Measurements from ENCODE around the gene NOMO2.
"Not testable (repeated sequence)": the region's sequence is repeated elsewhere in the genome, so short reads cannot be mapped to it uniquely, and the experiment has no call there.

Gene NOMO2

DNA sequence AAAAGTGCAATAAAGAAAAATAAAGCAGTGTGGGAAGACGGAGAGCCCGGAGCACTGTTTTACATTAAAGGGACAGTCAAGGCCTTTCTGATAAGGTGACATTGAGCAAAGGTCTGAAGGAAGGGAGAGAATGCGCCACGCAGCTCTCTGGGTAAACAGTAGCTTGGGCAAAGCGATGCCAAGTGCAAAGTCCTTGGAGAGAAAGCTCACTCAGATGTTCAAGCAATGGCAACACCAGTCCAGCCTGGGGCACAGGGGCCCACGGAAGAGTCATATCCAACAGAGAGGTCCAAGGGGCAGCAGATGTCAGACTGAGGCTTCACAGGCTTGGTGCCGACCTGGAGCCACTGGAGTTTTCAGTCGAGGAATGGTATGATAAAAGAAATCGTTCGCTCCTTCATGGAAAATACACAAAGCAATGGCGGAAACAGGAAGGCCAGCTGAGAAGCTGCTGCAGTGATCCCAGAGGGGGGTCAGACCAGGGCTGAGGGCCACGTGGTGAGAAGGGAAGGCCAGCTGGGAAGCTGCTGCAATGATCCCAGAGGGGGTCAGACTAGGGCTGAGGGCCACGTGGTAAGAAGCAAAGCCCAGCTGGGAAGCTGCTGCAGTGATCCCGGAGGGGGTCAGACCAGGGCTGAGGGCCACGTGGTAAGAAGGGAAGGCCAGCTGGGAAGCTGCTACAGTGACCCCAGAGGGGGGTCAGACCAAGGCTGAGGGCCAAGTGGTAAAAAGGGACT, 40.3 kb downstream of the NOMO2 start:
- H3K4me1 Mint-ChIP-seq (ENCODE audit: low read depth); H3K9me3 Mint-ChIP-seq; H3K27me3 Mint-ChIP-seq (ENCODE audit: low read depth); H3K36me3 Mint-ChIP-seq (ENCODE audit: low read depth); H3K27ac Mint-ChIP-seq; DNase-seq (ENCODE audit: low spot score); H3K4me3 Mint-ChIP-seq: not testable (repeated sequence)

DNA sequence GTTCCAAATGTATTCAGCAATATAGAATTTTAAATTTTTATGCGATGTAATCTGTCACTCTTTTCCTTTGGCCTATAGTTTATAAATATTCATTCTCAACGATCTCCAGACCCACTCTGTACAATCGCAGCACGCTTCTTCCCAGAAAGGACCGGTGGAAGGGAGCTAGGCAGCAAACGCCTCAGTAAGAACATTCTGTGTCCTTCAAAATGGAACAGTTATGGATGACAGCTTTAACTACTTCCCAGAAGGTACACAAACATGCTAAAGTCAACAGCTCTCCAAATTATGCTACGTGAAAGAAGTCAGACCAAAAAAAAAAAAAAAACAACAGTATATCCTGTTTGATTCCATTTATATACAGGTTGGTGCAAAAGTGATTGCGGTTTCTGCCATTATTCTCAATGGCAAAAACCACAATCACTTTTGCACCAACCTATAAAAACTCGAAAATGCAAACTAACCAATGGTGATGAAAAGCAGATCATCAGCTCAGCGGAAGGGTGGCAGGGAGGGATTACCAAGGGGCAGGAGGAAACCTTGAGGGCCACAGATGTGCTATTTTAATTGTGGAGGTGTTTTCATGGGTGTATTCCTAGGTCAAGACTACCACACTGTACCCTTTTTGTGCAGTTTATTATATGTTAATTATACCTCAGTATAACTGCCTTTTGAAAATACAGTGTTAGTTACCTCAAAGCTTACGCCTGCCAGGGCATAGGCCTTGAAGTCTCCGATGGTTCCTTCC, 43.2 kb downstream of the NOMO2 start:
- H3K9me3 Mint-ChIP-seq; H3K27me3 Mint-ChIP-seq (ENCODE audit: low read depth); H3K36me3 Mint-ChIP-seq (ENCODE audit: low read depth); DNase-seq (ENCODE audit: low spot score); H3K4me3 Mint-ChIP-seq; H3K4me1 Mint-ChIP-seq (ENCODE audit: low read depth); H3K27ac Mint-ChIP-seq: not testable (repeated sequence)

- not testable (repeated sequence) for H3K27ac Mint-ChIP-seq; DNase-seq (ENCODE audit: low spot score); H3K27me3 Mint-ChIP-seq (ENCODE audit: low read depth); H3K4me3 Mint-ChIP-seq; H3K4me1 Mint-ChIP-seq (ENCODE audit: low read depth); H3K36me3 Mint-ChIP-seq (ENCODE audit: low read depth); H3K9me3 Mint-ChIP-seq
Observed at GRCh38 chr16:18498430-18498829, 63.5 kb downstream of the NOMO2 start.

- H3K9me3 Mint-ChIP-seq; H3K4me3 Mint-ChIP-seq; H3K27ac Mint-ChIP-seq; H3K36me3 Mint-ChIP-seq (ENCODE audit: low read depth); DNase-seq (ENCODE audit: low spot score); H3K4me1 Mint-ChIP-seq (ENCODE audit: low read depth); H3K27me3 Mint-ChIP-seq (ENCODE audit: low read depth): not testable (repeated sequence)
Observed at GRCh38 chr16:18497032-18497431, 64.9 kb downstream of the NOMO2 start.

GRCh38 chr16:18492118-18492897, 69.6 kb downstream of the NOMO2 start:
- H3K4me3 Mint-ChIP-seq; DNase-seq (ENCODE audit: low spot score); H3K36me3 Mint-ChIP-seq (ENCODE audit: low read depth); H3K4me1 Mint-ChIP-seq (ENCODE audit: low read depth); H3K27me3 Mint-ChIP-seq (ENCODE audit: low read depth); H3K27ac Mint-ChIP-seq; H3K9me3 Mint-ChIP-seq: not testable (repeated sequence)

DNA sequence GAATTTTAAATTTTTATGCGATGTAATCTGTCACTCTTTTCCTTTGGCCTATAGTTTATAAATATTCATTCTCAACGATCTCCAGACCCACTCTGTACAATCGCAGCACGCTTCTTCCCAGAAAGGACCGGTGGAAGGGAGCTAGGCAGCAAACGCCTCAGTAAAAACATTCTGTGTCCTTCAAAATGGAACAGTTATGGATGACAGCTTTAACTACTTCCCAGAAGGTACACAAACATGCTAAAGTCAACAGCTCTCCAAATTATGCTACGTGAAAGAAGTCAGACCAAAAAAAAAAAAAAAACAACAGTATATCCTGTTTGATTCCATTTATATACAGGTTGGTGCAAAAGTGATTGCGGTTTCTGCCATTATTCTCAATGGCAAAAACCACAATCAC, 125.9 kb downstream of the NOMO2 start:
- H3K9me3 Mint-ChIP-seq; H3K27ac Mint-ChIP-seq; H3K4me3 Mint-ChIP-seq; H3K36me3 Mint-ChIP-seq (ENCODE audit: low read depth); H3K4me1 Mint-ChIP-seq (ENCODE audit: low read depth); DNase-seq (ENCODE audit: low spot score); H3K27me3 Mint-ChIP-seq (ENCODE audit: low read depth): not testable (repeated sequence)

- not testable (repeated sequence) for H3K27ac Mint-ChIP-seq; H3K9me3 Mint-ChIP-seq; DNase-seq (ENCODE audit: low spot score); H3K36me3 Mint-ChIP-seq (ENCODE audit: low read depth); H3K27me3 Mint-ChIP-seq (ENCODE audit: low read depth); H3K4me1 Mint-ChIP-seq (ENCODE audit: low read depth); H3K4me3 Mint-ChIP-seq
Observed at GRCh38 chr16:18415827-18416226, 146.1 kb downstream of the NOMO2 start.

- DNase-seq (ENCODE audit: low spot score); H3K27ac Mint-ChIP-seq; H3K36me3 Mint-ChIP-seq (ENCODE audit: low read depth); H3K4me1 Mint-ChIP-seq (ENCODE audit: low read depth); H3K27me3 Mint-ChIP-seq (ENCODE audit: low read depth); H3K4me3 Mint-ChIP-seq; H3K9me3 Mint-ChIP-seq: not testable (repeated sequence)
Observed at GRCh38 chr16:18409532-18410293, 152.2 kb downstream of the NOMO2 start.

DNA sequence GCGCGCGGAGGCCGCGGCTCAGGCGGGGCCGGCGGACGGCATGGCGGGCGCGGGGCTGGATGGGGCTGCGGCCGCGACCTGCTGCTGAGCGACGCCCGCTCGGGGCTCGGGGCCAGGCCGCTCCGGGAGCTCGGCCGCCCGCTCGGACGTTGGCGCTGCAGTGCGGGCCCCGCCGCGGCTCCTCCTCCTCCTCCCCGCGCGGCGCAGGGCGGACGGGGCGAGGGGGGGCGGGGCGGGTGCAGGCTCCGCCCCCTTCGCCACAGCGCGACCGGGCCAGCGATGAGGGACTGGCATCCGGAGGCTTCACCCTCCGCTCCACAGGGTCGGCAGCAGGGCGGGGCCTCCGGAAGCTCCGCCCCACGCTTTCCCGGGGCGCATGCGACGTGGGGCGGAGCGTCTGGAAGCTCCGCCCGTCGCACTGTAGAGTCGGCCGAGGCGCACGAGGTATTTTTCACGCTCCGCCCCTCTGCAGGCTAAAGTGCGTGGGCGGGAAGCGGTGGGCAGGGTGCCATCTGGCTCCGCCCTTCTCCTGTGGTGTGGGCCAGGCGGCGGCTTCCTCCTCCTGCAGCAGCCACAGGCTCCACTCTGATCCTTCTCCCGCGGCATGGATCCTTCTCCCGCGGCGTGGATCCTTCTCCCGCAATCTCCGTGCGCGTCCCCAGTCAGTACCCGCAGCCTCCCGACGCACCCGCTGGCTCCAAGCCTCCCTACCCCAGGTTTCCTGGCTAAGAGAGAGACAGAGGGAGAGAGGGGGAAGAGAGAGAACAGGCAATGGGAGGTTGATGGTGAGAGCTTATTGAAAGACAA, 159.8 kb downstream of the NOMO2 start:
- not testable (repeated sequence) for H3K27ac Mint-ChIP-seq; H3K4me1 Mint-ChIP-seq (ENCODE audit: low read depth); H3K27me3 Mint-ChIP-seq (ENCODE audit: low read depth); H3K9me3 Mint-ChIP-seq; H3K4me3 Mint-ChIP-seq; DNase-seq (ENCODE audit: low spot score); H3K36me3 Mint-ChIP-seq (ENCODE audit: low read depth)

- H3K36me3 Mint-ChIP-seq (ENCODE audit: low read depth); DNase-seq (ENCODE audit: low spot score); H3K9me3 Mint-ChIP-seq; H3K27me3 Mint-ChIP-seq (ENCODE audit: low read depth); H3K4me1 Mint-ChIP-seq (ENCODE audit: low read depth); H3K27ac Mint-ChIP-seq: not testable (repeated sequence)
- peak overlapping the region; percentile 29 for H3K4me3 Mint-ChIP-seq
Observed at GRCh38 chr16:18401159-18401558, 160.7 kb downstream of the NOMO2 start.

DNA sequence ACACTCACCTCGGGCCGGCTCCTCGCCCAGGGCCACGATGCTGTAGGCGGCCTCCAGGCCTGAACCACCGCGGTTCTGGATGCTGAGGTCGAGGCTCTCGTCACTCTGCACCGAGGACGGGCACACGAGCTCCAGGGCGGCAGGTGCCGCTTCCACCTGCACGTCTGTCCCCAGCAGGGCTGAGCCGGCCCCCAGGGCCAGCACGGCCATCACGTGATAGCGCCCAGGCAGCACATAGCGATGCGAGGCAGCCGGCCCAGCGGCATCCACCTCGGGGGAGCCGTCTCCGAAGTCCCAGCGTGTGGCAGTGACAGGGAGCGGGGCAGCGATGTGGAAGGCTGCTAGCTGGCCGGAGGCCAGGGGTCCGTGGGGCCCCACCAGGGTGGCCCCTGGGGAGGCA, 167.5 kb downstream of the NOMO2 start:
- not testable (repeated sequence) for H3K4me3 Mint-ChIP-seq; H3K27me3 Mint-ChIP-seq (ENCODE audit: low read depth); H3K27ac Mint-ChIP-seq; H3K4me1 Mint-ChIP-seq (ENCODE audit: low read depth); DNase-seq (ENCODE audit: low spot score); H3K36me3 Mint-ChIP-seq (ENCODE audit: low read depth); H3K9me3 Mint-ChIP-seq

DNA sequence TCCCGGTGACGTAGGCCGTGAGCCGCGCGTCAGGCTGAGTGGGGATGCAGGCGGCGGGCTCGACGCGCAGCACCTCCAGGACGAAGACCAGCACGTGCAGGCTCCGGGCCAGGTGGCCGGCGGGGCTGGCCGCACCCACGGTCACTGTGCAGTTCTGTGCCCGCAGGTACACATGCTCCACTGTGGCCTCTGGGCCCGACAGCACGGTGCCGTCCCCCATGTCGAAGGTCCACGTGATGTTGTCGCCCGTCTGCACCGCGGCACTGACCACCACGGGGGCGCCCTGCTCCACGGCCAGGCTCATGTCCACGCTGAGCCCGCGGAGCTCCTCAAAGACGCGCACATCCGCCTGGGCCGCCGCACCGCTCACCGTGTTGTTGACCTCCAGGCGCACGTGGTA, 174.1 kb downstream of the NOMO2 start:
- not testable (repeated sequence) for H3K27ac Mint-ChIP-seq; H3K27me3 Mint-ChIP-seq (ENCODE audit: low read depth); H3K4me1 Mint-ChIP-seq (ENCODE audit: low read depth); H3K9me3 Mint-ChIP-seq; DNase-seq (ENCODE audit: low spot score); H3K4me3 Mint-ChIP-seq; H3K36me3 Mint-ChIP-seq (ENCODE audit: low read depth)

DNA sequence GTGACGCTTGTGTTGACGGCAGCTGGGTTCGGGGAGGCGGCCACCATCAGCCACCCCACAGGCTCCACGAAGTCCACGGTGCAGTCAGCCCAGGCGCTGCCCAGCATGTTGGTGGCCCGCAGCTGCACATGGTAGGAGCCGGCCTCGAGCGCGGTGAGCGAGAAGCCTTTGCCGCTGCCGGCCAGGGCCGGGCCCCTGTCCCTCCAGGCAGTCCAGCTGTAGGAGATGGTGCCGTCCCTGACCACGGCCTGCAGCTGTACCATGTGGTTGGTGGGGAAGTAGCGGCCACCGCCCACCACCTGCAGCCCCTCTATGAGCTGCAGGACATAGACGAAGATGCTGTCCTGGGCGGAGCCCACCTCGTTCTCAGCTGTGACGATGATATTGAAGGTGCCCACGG, 175.4 kb downstream of the NOMO2 start:
- H3K36me3 Mint-ChIP-seq (ENCODE audit: low read depth); H3K27ac Mint-ChIP-seq; H3K4me3 Mint-ChIP-seq; H3K27me3 Mint-ChIP-seq (ENCODE audit: low read depth); H3K4me1 Mint-ChIP-seq (ENCODE audit: low read depth); DNase-seq (ENCODE audit: low spot score); H3K9me3 Mint-ChIP-seq: not testable (repeated sequence)
